Caco-2 (cell line): Measurements from ENCODE around the gene CCDC97. TPM values are rescaled to one million over a fixed set of nuclear protein-coding genes. Genes with fewer than 3 reads are reported as not detected.
A peak's percentile ranks its signal among the peaks of the same experiment; 100 is the strongest.

ENCODE experiments used
- BruUV-seq: library from RNA; stranded (reverse); fragments of 400-500 nt; replicated peaks from 2 replicates; lab custom pipeline; 2021; lab: Mats Ljungman, UMichigan
- CTCF ChIA-PET: fragments of 300-600 bp; sonication (Branson Sonifier 250); formaldehyde crosslinking; loops from one replicate; lab custom pipeline; 2022; ENCODE audit warnings: antibody characterized with exemption; lab: Charles Lee
- POLR2A ChIA-PET: fragments of 300-600 bp; sonication (Branson Sonifier 250); formaldehyde crosslinking; loops from one replicate; lab custom pipeline; 2022; ENCODE audit warnings: antibody characterized with exemption; lab: Charles Lee
- DNase-seq, 2 experiments: peaks; one replicate each; pipeline versions ENCODE4 v3.0.0 to v3.0.0-alpha.2; 2020 to 2022
- H3K27me3 ChIP-seq: replicated peaks from 2 replicates; pipeline ENCODE4 v1.6.0; 2011; ENCODE audit warnings: low read length; ENCODE audit not compliant: control insufficient read depth, insufficient read depth
- H3K36me3 ChIP-seq: 2 replicates; pipeline ENCODE4 v1.5.1; 2011; ENCODE audit warnings: low read length; ENCODE audit not compliant: control insufficient read depth, insufficient read depth
- H3K4me1 ChIP-seq: fragments of 250-450 bp; sonication (Bioruptor Pico); 2 replicates; pipeline ENCODE4 v1.5.1; 2020; ENCODE audit warnings: mild to moderate bottlenecking
- H3K4me3 ChIP-seq: 2 replicates; pipeline ENCODE4 v1.5.1; 2011; ENCODE audit warnings: low read depth, mild to moderate bottlenecking, control low read depth, low read length
- H3K9me3 ChIP-seq: fragments of 250-450 bp; sonication (Bioruptor Pico); 2 replicates; pipeline ENCODE4 v1.5.1; 2020; ENCODE audit warnings: mild to moderate bottlenecking, moderate library complexity
- H3K27ac Mint-ChIP-seq: one replicate; pipeline ENCODE4 v1.8.0; 2022; ENCODE audit warnings: mixed read lengths; ENCODE audit not compliant: unreplicated experiment
- H3K27me3 Mint-ChIP-seq: one replicate; pipeline ENCODE4 v1.8.0; 2022; ENCODE audit warnings: mixed read lengths; ENCODE audit not compliant: insufficient read depth, unreplicated experiment
- H3K36me3 Mint-ChIP-seq: one replicate; pipeline ENCODE4 v1.8.0; 2022; ENCODE audit warnings: mild to moderate bottlenecking, mixed read lengths; ENCODE audit not compliant: insufficient read depth, unreplicated experiment
- H3K4me1 Mint-ChIP-seq: one replicate; pipeline ENCODE4 v1.8.0; 2022; ENCODE audit warnings: low read depth, mixed read lengths; ENCODE audit not compliant: unreplicated experiment
- H3K4me3 Mint-ChIP-seq: one replicate; pipeline ENCODE4 v1.8.0; 2022; ENCODE audit warnings: mild to moderate bottlenecking, moderate library complexity, mixed read lengths; ENCODE audit not compliant: unreplicated experiment
- H3K9me3 Mint-ChIP-seq: one replicate; pipeline ENCODE4 v1.8.0; 2022; ENCODE audit warnings: mixed read lengths; ENCODE audit not compliant: unreplicated experiment
- intact Hi-C: fragments of 100-400 bp; cut with micrococcal nuclease; formaldehyde crosslinking; loops from one replicate; pipeline ENCODE4 v1.10.0; 2022; ENCODE audit not compliant: unreplicated experiment
- total RNA-seq: library from RNA; stranded (reverse); gene quantifications from 2 replicates; pipeline ENCODE4 v1.2.3, GENCODE V29; 2022
- TF ChIP-seq, protein P1 (sequence below), 2 experiments: fragments of 200-600 bp in 1 of 2; IDR thresholded peaks; 1 replicate in 1 of 2; 2 replicates in 1 of 2; pipeline versions ENCODE4 v1.5.1 to v1.8.0; 2011 to 2022; ENCODE audit warnings: antibody characterized with exemption in 1 of 2, control low read depth in 1 of 2, inconsistent platforms in 1 of 2, low read depth in 1 of 2, low read length in 1 of 2, mild to moderate bottlenecking in 1 of 2, moderate library complexity in 1 of 2; ENCODE audit not compliant: insufficient read depth in 1 of 2, severe bottlenecking in 1 of 2, unreplicated experiment in 1 of 2

CCDC97 gene
- total RNA-seq, 1 experiment from 2014 or later, result 47.1 TPM

DNA sequence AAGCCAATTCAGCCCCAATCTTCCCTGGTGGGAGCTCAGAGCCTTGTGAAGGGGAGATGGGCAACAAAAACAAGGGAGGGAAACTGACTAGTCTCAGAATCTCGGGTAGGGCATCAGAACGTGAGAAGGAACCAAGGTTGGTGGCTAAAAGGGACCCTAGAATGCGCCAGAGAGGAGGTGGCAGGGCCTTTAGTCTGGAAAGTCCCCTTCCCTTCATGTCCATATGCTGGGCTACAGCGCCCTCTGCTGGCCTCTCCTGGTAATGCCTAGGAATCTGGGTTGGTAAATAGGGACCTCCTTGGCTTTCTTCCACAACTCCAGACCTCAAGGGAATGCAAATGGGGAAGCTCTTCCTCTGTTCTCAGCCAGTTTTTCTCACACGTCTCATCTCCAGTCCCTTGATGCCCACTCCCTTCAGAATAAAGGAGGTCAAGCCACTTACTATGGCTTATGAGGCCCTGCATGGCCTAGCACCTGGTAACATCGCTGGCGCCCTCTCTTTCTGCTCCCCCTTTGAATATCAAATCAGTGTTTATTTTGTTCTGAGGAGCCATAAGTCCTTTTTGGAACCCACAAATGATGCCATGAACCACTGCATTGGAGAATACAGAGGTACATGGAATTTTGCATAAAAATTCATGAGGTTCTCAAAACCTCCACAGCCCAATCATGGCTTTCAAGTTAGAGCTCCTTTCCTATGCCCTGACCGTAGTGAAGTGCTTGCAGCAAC lies 1.4 kb upstream of the CCDC97 start:
- Mint-ChIP-seq H3K36me3 (peaks cover 88% of the 10 kb centered on the region), H3K27ac (peak overlapping the region; percentile 95), H3K27me3 (no peaks in the 10 kb centered on the region), H3K9me3 (no peaks in the 10 kb centered on the region), H3K4me3 (peak overlapping the region; percentile 92), H3K4me1 (peaks cover 7% of the 10 kb centered on the region)
- no peak overlapping the region for H3K4me3 ChIP-seq
- H3K36me3 ChIP-seq, result peaks cover 8% of the 10 kb centered on the region
- no peaks in the 10 kb centered on the region for H3K27me3 ChIP-seq
- peak; percentile 88 to 92 for DNase-seq
- POLR2A ChIA-PET, result interaction anchor here (1.3 kb wide), 1 partner anchor 45 kb away, joined by 4 read pairs; the partner anchor contains the start of gene HNRNPUL1
- no TSS peak for BruUV-seq
- TF ChIP-seq, protein P1, sequence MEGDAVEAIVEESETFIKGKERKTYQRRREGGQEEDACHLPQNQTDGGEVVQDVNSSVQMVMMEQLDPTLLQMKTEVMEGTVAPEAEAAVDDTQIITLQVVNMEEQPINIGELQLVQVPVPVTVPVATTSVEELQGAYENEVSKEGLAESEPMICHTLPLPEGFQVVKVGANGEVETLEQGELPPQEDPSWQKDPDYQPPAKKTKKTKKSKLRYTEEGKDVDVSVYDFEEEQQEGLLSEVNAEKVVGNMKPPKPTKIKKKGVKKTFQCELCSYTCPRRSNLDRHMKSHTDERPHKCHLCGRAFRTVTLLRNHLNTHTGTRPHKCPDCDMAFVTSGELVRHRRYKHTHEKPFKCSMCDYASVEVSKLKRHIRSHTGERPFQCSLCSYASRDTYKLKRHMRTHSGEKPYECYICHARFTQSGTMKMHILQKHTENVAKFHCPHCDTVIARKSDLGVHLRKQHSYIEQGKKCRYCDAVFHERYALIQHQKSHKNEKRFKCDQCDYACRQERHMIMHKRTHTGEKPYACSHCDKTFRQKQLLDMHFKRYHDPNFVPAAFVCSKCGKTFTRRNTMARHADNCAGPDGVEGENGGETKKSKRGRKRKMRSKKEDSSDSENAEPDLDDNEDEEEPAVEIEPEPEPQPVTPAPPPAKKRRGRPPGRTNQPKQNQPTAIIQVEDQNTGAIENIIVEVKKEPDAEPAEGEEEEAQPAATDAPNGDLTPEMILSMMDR (IDR thresholded peaks at IDR 0.05; ENCODE audit: insufficient read depth in 1 of 2, low read depth in 1 of 2, low read length in 1 of 2, severe bottlenecking in 1 of 2, unreplicated experiment in 1 of 2), result peak; percentile 97
- CTCF ChIA-PET, result interaction anchor here (0.6 to 1.6 kb wide), 5 partner anchors 17 to 116 kb away, joined by 3 to 7 read pairs (median 5); partner anchors contain the start of genes CYP2S1 and HNRNPUL1
- intact Hi-C loops, result loop anchor here (1.0 to 2.0 kb wide), 3 partner anchors 46 to 182 kb away; no protein-coding TSS in a partner anchor
- no peaks in the 10 kb centered on the region for H3K9me3 ChIP-seq
- H3K4me1 ChIP-seq, result peaks cover 17% of the 10 kb centered on the region

DNA sequence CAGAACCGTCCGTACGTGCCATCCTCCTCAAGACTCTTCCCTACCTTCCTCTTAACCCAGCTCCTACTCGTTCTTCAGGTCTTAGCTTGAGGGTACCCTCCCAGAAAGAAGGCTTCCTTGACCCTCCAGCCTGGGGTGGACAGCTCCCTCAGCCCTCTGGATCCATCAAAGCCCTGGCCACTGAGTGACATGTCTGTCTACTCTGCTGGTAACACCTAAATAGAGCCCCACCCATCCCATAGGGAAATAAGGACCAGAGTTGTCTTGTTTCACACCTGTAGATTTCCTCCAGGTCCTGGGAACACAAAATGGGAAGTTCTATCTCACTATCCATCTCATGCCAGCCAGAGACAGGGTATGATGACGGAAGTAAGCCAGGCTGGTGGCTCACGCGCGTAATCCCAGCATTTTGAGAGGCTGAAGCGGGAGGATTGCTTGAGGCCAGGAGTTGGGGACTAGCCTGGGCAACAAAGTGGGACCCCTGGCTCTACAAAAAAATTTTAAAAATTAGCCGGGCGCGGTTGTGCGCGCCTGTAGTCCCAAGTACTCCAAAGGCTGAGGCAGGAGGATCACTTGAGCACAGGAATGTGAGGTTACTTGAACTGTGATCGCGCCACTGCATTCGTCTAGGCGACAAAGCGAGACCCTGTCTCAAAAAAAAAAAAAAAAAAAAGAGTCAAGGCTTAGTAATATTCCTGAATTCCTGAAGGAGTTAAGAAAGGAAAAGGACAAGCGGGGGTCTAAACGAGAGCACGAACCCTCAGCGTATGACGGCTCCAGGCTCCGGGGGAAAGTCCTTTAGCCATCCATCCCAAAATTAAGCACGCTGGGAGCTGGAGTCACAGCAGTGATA lies 566 bp upstream of the CCDC97 start:
- Mint-ChIP-seq H3K27me3 (no peaks in the 10 kb centered on the region), H3K27ac (peak overlapping the region; percentile 95), H3K4me3 (peak overlapping the region; percentile 92), H3K36me3 (peaks cover 84% of the 10 kb centered on the region), H3K9me3 (no peaks in the 10 kb centered on the region), H3K4me1 (peaks cover 7% of the 10 kb centered on the region)
- POLR2A ChIA-PET, result interaction anchor here (1.3 kb wide), 1 partner anchor 45 kb away, joined by 4 read pairs; the partner anchor contains the start of gene HNRNPUL1
- H3K36me3 ChIP-seq, result peaks cover 5% of the 10 kb centered on the region
- H3K27me3 ChIP-seq, result no peaks in the 10 kb centered on the region
- intact Hi-C loops, result loop anchor here (1.0 to 2.0 kb wide), 2 partner anchors 44 to 183 kb away; partner anchors contain the start of gene TGFB1
- peaks cover 17% of the 10 kb centered on the region for H3K4me1 ChIP-seq
- TSS peak; percentile 81 for BruUV-seq
- H3K4me3 ChIP-seq, result peak overlapping the region; percentile 64
- CTCF ChIA-PET, result interaction anchor here (0.6 to 1.6 kb wide), 4 partner anchors 16 to 116 kb away, joined by 3 to 6 read pairs (median 4); partner anchors contain the start of genes CYP2S1 and HNRNPUL1
- no peaks in the 10 kb centered on the region for H3K9me3 ChIP-seq
- no peak for DNase-seq
- TF ChIP-seq, protein P1 (IDR thresholded peaks at IDR 0.05; ENCODE audit: insufficient read depth in 1 of 2, low read depth in 1 of 2, low read length in 1 of 2, severe bottlenecking in 1 of 2, unreplicated experiment in 1 of 2), result no peak

DNA sequence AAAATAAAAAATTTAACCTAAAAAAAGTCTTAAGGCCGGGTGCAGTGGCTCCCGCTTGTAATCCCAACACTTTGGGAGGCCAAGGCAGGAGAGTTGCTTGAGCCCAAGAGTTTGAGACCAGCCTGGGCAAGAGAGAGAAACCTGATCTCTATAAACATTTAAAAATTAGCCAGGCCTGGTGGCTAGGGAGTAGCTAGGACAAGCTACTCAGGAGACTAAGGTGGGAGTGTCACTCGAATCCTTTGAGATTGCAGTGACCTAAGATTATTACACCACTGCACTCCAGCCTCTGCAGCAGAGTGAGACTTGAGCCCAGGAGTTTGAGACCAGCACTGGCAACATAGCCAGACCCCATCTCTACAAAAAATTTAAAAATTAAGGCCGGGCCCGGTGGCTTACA lies 1.1 kb downstream of the CCDC97 start:
- Mint-ChIP-seq H3K9me3 (no peaks in the 10 kb centered on the region), H3K4me1 (peaks cover 7% of the 10 kb centered on the region), H3K4me3 (peak overlapping the region; percentile 92), H3K27me3 (no peaks in the 10 kb centered on the region), H3K36me3 (peaks cover 69% of the 10 kb centered on the region), H3K27ac (peak overlapping the region; percentile 95)
- POLR2A ChIA-PET, result interaction anchor here (0.6 kb wide), 1 partner anchor 14 kb away, joined by 3 read pairs; no protein-coding TSS in a partner anchor
- BruUV-seq, result no TSS peak
- peak overlapping the region; percentile 64 for H3K4me3 ChIP-seq
- TF ChIP-seq, protein P1 (IDR thresholded peaks at IDR 0.05; ENCODE audit: insufficient read depth in 1 of 2, low read depth in 1 of 2, low read length in 1 of 2, severe bottlenecking in 1 of 2, unreplicated experiment in 1 of 2), result no peak
- H3K9me3 ChIP-seq, result no peaks in the 10 kb centered on the region
- H3K4me1 ChIP-seq, result peaks cover 17% of the 10 kb centered on the region
- H3K36me3 ChIP-seq, result 0 out of 2 replicates have a peak, but pooled peaks cover 2% of the 10 kb centered on the region
- no peak for DNase-seq
- CTCF ChIA-PET, result interaction anchor here (0.5 to 1.1 kb wide), 4 partner anchors 11 to 54 kb away, joined by 3 to 4 read pairs (median 4); partner anchors contain the start of gene HNRNPUL1
- no peaks in the 10 kb centered on the region for H3K27me3 ChIP-seq
- intact Hi-C loops, result no loop called here
